Transverse colon (tissue), 4 donors: ENCODE measurements around the gene SMYD3. TPM values are rescaled to one million over a fixed set of nuclear protein-coding genes. Genes with fewer than 3 reads are reported as not detected.

ENCODE experiments used
- DNase-seq: peaks from one replicate; pipeline ENCODE4 v3.0.0-alpha.2; 2019
- H3K27ac ChIP-seq, 4 donors: fragments of 200-600 bp; sonication (generic); 2 replicates each; pipeline ENCODE4 v1.5.1; 2016 to 2018; ENCODE audit warnings: inconsistent platforms in 4 of 4
- H3K27me3 ChIP-seq: fragments of 200-600 bp; sonication (generic); 2 replicates; pipeline ENCODE4 v1.5.1; 2017; ENCODE audit warnings: inconsistent platforms
- H3K36me3 ChIP-seq, 4 donors: fragments of 200-600 bp; sonication (generic); 2 replicates each; pipeline ENCODE4 v1.5.1; 2017 to 2019; ENCODE audit warnings: inconsistent platforms in 4 of 4
- H3K4me1 ChIP-seq, 4 donors: fragments of 200-600 bp; sonication (generic); 2 replicates each; pipeline ENCODE4 v1.5.1; 2017 to 2020; ENCODE audit warnings: inconsistent platforms in 4 of 4
- H3K4me3 ChIP-seq, 4 donors: fragments of 200-600 bp; sonication (generic); 1 replicate in 1 of 4; 2 replicates in 3 of 4; pipeline versions ENCODE4 v1.5.1 to v1.6.1; 2017 to 2019; ENCODE audit warnings: inconsistent platforms in 4 of 4
- H3K9me3 ChIP-seq, 2 donors: fragments of 200-600 bp; sonication (generic); 2 replicates each; pipeline ENCODE4 v1.5.1; 2017 to 2019; ENCODE audit warnings: inconsistent platforms in 2 of 2
- EP300 ChIP-seq: sonication (generic); formaldehyde crosslinking; IDR thresholded peaks from one replicate; pipeline ENCODE4 v1.6.1; 2017; ENCODE audit warnings: antibody characterized with exemption, low read depth
- POLR2A ChIP-seq: fragments of 450-650 bp; IDR thresholded peaks from one replicate; pipeline ENCODE4 v1.6.1; 2016; ENCODE audit warnings: antibody characterized with exemption, mild to moderate bottlenecking, moderate library complexity
- POLR2AphosphoS5 ChIP-seq, 3 donors: sonication (generic); formaldehyde crosslinking; IDR thresholded peaks; one replicate each; pipeline ENCODE4 v1.6.1; 2016; ENCODE audit warnings: antibody characterized with exemption in 3 of 3
- WGBS, 2 donors: methylation state at CpG; one replicate each; pipeline ENCODE4 v1.1.5; 2018; ENCODE audit warnings: low coverage in 1 of 2; 5-methylcytosine and 5-hydroxymethylcytosine counted together
- in situ Hi-C, 4 donors: fragments of 200-750 bp; cut with MboI; loops; one replicate each; pipeline versions ENCODE4 v1.15.0 to v1.15.1; 2017; ENCODE audit warnings: low sequenced_read_pairs in 3 of 4, low pct_ligation_motif_present in 1 of 4, low pct_unique_long_range_greater_than_20kb in 1 of 4
- intact Hi-C: fragments of 100-400 bp; cut with DNase I; formaldehyde crosslinking; loops from one replicate; pipeline ENCODE4 v1.15.1; 2023; ENCODE audit warnings: low total_unique reads
- total RNA-seq, 4 donors: library from RNA; depleted of rRNA; stranded (reverse); fragments of >200 nt; gene quantifications; one replicate each; pipeline ENCODE4 v1.1.0, GENCODE V29; 2016
- TF ChIP-seq, protein P1 (sequence below), 5 experiments: fragments of 200-600 bp in 3 of 5; fragments of 450-650 bp in 2 of 5; sonication (generic) in 3 of 5; IDR thresholded peaks; 1 replicate in 2 of 5; 2 replicates in 3 of 5; pipeline ENCODE4 v1.5.1; 2016 to 2017; ENCODE audit warnings: antibody characterized with exemption in 5 of 5, inconsistent platforms in 3 of 5, mild to moderate bottlenecking in 2 of 5, moderate library complexity in 1 of 5

Gene SMYD3
- total RNA-seq, 4 donors from 2014 or later, result 10.5 to 31.3 (median 25.8) TPM

GRCh38 chr1:246208105-246208504 lies 299.0 kb downstream of the SMYD3 start:
- no peaks in the 10 kb centered on the region for H3K27me3 ChIP-seq
- no peaks in the 10 kb centered on the region for H3K4me1 ChIP-seq
- in situ Hi-C loops (no loop called here), intact Hi-C loops (no loop called here)
- no peaks in the 10 kb centered on the region for H3K9me3 ChIP-seq
- 63 to 83% methylated on average over 2 of the region's 2 CpGs for WGBS, 2 donors
- no peak overlapping the region for H3K4me3 ChIP-seq
- TF ChIP-seq POLR2AphosphoS5 (IDR thresholded peaks at IDR 0.05) (no peak), EP300 (no peak), POLR2A (no peak)
- TF ChIP-seq, protein P1, sequence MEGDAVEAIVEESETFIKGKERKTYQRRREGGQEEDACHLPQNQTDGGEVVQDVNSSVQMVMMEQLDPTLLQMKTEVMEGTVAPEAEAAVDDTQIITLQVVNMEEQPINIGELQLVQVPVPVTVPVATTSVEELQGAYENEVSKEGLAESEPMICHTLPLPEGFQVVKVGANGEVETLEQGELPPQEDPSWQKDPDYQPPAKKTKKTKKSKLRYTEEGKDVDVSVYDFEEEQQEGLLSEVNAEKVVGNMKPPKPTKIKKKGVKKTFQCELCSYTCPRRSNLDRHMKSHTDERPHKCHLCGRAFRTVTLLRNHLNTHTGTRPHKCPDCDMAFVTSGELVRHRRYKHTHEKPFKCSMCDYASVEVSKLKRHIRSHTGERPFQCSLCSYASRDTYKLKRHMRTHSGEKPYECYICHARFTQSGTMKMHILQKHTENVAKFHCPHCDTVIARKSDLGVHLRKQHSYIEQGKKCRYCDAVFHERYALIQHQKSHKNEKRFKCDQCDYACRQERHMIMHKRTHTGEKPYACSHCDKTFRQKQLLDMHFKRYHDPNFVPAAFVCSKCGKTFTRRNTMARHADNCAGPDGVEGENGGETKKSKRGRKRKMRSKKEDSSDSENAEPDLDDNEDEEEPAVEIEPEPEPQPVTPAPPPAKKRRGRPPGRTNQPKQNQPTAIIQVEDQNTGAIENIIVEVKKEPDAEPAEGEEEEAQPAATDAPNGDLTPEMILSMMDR (IDR thresholded peaks at IDR 0.05), result no peak
- no peak overlapping the region for H3K27ac ChIP-seq
- no peaks in the 10 kb centered on the region for H3K36me3 ChIP-seq
- DNase-seq, result no peak

DNA sequence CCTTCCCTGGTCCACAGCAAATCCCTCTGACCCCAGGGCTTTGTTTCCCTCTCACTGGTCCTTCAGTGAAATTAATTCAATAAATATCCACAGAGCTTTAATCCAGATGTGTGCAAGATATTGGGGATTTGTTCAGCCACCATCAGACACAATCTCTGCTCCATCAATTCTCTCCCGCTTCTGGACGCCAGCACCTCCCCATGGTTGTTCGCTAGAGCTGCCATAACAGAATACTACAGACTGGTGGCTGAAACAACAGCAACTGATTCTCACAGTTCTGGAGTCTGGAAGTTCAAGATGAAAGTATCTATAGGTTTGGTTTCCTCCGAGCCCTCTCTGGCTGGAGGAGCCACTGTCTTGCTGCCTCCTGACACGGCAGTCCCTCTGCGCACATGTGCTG lies 303.9 kb downstream of the SMYD3 start:
- no peak for TF ChIP-seq POLR2AphosphoS5 (IDR thresholded peaks at IDR 0.05)
- TF ChIP-seq POLR2A, result no peak
- TF ChIP-seq EP300, result no peak
- TF ChIP-seq, protein P1 (IDR thresholded peaks at IDR 0.05), result no peak
- no peak overlapping the region for H3K27ac ChIP-seq
- no peaks in the 10 kb centered on the region for H3K9me3 ChIP-seq
- no peak for DNase-seq
- no peak overlapping the region for H3K4me3 ChIP-seq
- no peaks in the 10 kb centered on the region for H3K27me3 ChIP-seq
- intact Hi-C loops, result no loop called here
- H3K4me1 ChIP-seq, result no peaks in the 10 kb centered on the region
- no peaks in the 10 kb centered on the region for H3K36me3 ChIP-seq
- in situ Hi-C loops, result no loop called here
- WGBS, 2 donors, result 98% methylated on average over 6 of the region's 6 CpGs; no CpG with 5 or more reads in 1 of the 2 donors

DNA sequence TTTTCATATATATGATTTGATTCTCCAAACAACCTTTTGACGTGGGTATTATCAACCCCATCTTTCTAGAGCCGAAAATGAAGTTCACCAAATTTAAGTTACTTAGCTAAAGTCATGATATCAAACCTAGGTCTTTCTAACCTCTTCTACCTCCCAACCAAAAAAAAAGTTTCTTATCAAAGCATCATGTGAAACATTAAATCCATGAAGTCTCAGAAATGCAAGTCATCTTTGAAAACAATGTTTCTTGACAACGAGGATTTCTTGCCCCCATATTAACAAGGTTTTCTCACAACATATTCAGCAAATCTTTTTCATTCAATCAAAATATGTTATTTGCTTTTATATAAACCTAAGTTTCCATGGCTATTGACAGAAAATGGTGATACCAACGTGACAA lies 306.3 kb downstream of the SMYD3 start:
- Histone ChIP-seq H3K4me1 (no peaks in the 10 kb centered on the region), H3K36me3 (no peaks in the 10 kb centered on the region), H3K27me3 (no peaks in the 10 kb centered on the region), H3K27ac (no peak overlapping the region), H3K9me3 (no peaks in the 10 kb centered on the region), H3K4me3 (no peak overlapping the region)
- in situ Hi-C loops (no loop called here), intact Hi-C loops (no loop called here)
- no peak for DNase-seq
- no peak for TF ChIP-seq POLR2A
- TF ChIP-seq, protein P1 (IDR thresholded peaks at IDR 0.05), result no peak
- TF ChIP-seq POLR2AphosphoS5 (IDR thresholded peaks at IDR 0.05), result no peak
- TF ChIP-seq EP300, result no peak
- WGBS, 2 donors, result 91 to 92% methylated on average over 4 of the region's 4 CpGs

DNA sequence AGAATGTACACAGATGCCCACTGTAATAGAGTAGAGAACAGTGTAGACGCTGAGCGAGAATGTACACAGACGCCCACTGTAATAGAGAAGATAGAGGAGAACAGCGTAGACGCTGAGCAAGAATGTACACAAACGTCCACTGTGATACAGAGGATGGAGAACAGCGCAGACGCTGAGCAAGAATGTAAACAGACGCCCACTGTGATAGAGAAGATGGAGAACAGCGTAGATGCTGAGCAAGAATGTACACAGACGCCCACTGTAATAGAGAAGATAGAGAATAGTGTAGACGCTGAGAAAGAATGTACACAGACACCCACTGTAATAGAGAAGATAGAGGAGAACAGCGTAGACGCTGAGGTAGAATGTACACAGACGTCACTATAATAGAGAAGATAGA lies 306.9 kb downstream of the SMYD3 start:
- no peaks in the 10 kb centered on the region for H3K9me3 ChIP-seq
- no peak overlapping the region for H3K4me3 ChIP-seq
- TF ChIP-seq, protein P1 (IDR thresholded peaks at IDR 0.05), result no peak
- no peak for TF ChIP-seq EP300
- TF ChIP-seq POLR2AphosphoS5 (IDR thresholded peaks at IDR 0.05), result no peak
- no peak for TF ChIP-seq POLR2A
- intact Hi-C loops, result no loop called here
- H3K36me3 ChIP-seq, result no peaks in the 10 kb centered on the region
- WGBS, 2 donors, result 76 to 87% methylated on average over 15 of the region's 15 CpGs
- H3K4me1 ChIP-seq, result no peaks in the 10 kb centered on the region
- no peak for DNase-seq
- in situ Hi-C loops, result no loop called here
- no peaks in the 10 kb centered on the region for H3K27me3 ChIP-seq
- no peak overlapping the region for H3K27ac ChIP-seq
